ENCODE data around the gene CD302.

GRCh38 chr2:159769147-159769546 lies 28.9 kb downstream of the CD302 start:
- TF ChIP-seq CTCF (conservative IDR thresholded peaks at IDR 0.05 in 1 of 2, IDR thresholded peaks at IDR 0.05 in 1 of 2; ENCODE audit: extremely low read depth in 1 of 2, insufficient read depth in 1 of 2, low read depth in 1 of 2, low read length in 2 of 2): no peak
- TF ChIP-seq EZH2 (IDR thresholded peaks at IDR 0.05; ENCODE audit: borderline replicate concordance, low read length): no peak

All from mammary epithelial cell (primary cell).